Measurements from ENCODE around the gene TCEAL9. TPM values are rescaled to one million over a fixed set of nuclear protein-coding genes. Genes with fewer than 3 reads are reported as not detected.
"Not testable (repeated sequence)": the region's sequence is repeated elsewhere in the genome, so short reads cannot be mapped to it uniquely, and the experiment has no call there.

The TCEAL9 gene
- total RNA-seq, 1 donor from 2014 or later = 23.7 TPM

- intact Hi-C loops (cut with micrococcal nuclease) = no loop called here
These were observed 28.4 kb downstream of the TCEAL9 start for GRCh38 chrX:103384672-103385071.

DNA sequence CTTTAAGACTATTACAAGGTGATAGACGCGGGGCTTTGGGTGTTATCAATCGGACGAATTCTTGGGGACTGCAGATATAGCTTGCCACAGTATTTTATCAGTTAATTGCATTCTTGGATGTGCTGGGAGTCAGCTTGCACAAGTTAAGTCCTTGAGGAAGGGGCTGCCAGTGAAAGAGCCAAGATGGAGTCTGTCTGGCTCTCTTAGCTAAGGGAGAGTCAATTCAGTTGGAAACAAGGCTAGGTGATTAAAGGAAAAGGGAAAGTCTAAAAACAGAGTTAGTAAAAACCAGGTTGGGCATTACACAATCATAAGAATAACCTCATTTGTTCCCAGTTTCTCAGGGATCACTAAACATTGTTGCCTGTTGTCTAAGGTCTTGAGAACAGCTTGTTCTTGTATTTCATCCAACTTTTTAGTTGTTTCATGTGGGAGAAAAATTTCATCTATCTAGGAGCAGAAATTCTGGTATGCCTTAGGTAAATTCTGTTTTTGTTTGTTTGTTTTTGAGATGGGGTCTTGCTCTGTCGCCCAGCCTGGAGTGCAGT lies 29.1 kb downstream of the TCEAL9 start:
- DNase-seq; H3K27ac ChIP-seq (replicated peaks): not testable (repeated sequence)

More at GRCh38 chrX:103384672-103385071, 28.4 kb downstream of the TCEAL9 start:
- Histone ChIP-seq H3K9me3 (replicated peaks) (no peaks in the 10 kb centered on the region), H3K36me3 (no peaks in the 10 kb centered on the region), H3K4me1 (no peaks in the 10 kb centered on the region), H3K27me3 (ENCODE audit: low read depth) (no peaks in the 10 kb centered on the region), H3K4me3 (no peak overlapping the region), H3K27ac (replicated peaks) (no peak overlapping the region)
- TF ChIP-seq, protein P1, sequence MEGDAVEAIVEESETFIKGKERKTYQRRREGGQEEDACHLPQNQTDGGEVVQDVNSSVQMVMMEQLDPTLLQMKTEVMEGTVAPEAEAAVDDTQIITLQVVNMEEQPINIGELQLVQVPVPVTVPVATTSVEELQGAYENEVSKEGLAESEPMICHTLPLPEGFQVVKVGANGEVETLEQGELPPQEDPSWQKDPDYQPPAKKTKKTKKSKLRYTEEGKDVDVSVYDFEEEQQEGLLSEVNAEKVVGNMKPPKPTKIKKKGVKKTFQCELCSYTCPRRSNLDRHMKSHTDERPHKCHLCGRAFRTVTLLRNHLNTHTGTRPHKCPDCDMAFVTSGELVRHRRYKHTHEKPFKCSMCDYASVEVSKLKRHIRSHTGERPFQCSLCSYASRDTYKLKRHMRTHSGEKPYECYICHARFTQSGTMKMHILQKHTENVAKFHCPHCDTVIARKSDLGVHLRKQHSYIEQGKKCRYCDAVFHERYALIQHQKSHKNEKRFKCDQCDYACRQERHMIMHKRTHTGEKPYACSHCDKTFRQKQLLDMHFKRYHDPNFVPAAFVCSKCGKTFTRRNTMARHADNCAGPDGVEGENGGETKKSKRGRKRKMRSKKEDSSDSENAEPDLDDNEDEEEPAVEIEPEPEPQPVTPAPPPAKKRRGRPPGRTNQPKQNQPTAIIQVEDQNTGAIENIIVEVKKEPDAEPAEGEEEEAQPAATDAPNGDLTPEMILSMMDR (IDR thresholded peaks at IDR 0.05; ENCODE audit: borderline replicate concordance) = no peak
- no peak for DNase-seq

GRCh38 chrX:103386332-103386731 lies 30.0 kb downstream of the TCEAL9 start:
- no peak for DNase-seq
- no peak overlapping the region for H3K27ac ChIP-seq (replicated peaks)
- H3K36me3 ChIP-seq = no peaks in the 10 kb centered on the region
- H3K27me3 ChIP-seq (ENCODE audit: low read depth) = no peaks in the 10 kb centered on the region
- intact Hi-C loops (cut with micrococcal nuclease) = no loop called here
- no peak overlapping the region for H3K4me3 ChIP-seq
- TF ChIP-seq, protein P1 (IDR thresholded peaks at IDR 0.05; ENCODE audit: borderline replicate concordance) = no peak
- no peaks in the 10 kb centered on the region for H3K4me1 ChIP-seq
- H3K9me3 ChIP-seq (replicated peaks) = no peaks in the 10 kb centered on the region

More for the DNA sequence above, 29.1 kb downstream of the TCEAL9 start:
- H3K4me3 ChIP-seq; H3K9me3 ChIP-seq (replicated peaks); intact Hi-C loops (cut with micrococcal nuclease); H3K36me3 ChIP-seq; H3K27me3 ChIP-seq (ENCODE audit: low read depth); H3K4me1 ChIP-seq: not testable (repeated sequence)

- no peaks in the 10 kb centered on the region for H3K4me1 ChIP-seq
- no peak overlapping the region for H3K4me3 ChIP-seq
- intact Hi-C loops (cut with micrococcal nuclease) = no loop called here
- no peak overlapping the region for H3K27ac ChIP-seq (replicated peaks)
- no peak for DNase-seq
- H3K9me3 ChIP-seq (replicated peaks) = no peaks in the 10 kb centered on the region
- TF ChIP-seq, protein P1 (IDR thresholded peaks at IDR 0.05; ENCODE audit: borderline replicate concordance) = no peak
- H3K36me3 ChIP-seq = no peaks in the 10 kb centered on the region
- H3K27me3 ChIP-seq (ENCODE audit: low read depth) = no peaks in the 10 kb centered on the region
These were observed 37.2 kb downstream of the TCEAL9 start for GRCh38 chrX:103393487-103393886.

DNA sequence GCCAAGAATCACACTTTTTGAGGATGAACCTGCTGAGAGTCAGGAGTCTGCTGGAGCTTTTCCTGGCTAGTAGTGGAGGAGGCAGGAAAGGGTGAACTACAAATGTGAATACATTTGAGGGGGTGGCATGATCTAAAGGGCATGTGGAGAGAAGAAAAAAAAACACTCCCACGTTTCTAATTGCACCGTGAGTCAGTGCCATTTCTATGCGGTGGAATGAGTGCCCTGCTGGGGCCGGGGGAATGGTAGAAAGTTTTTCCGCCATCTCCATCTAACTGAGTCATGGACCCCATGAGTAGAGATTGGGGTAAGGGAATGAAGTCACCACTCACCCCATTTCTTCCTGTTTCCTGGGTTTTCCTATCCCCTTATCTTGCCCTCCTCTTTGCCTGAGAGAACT lies 39.9 kb downstream of the TCEAL9 start:
- H3K4me3 ChIP-seq = no peak overlapping the region
- H3K4me1 ChIP-seq = no peaks in the 10 kb centered on the region
- H3K36me3 ChIP-seq = no peaks in the 10 kb centered on the region
- H3K9me3 ChIP-seq (replicated peaks) = no peaks in the 10 kb centered on the region
- no peak overlapping the region for H3K27ac ChIP-seq (replicated peaks)
- H3K27me3 ChIP-seq (ENCODE audit: low read depth) = no peaks in the 10 kb centered on the region
- DNase-seq = no peak
- intact Hi-C loops (cut with micrococcal nuclease) = no loop called here
- TF ChIP-seq, protein P1 (IDR thresholded peaks at IDR 0.05; ENCODE audit: borderline replicate concordance) = no peak

- Histone ChIP-seq H3K36me3 (no peaks in the 10 kb centered on the region), H3K9me3 (replicated peaks) (no peaks in the 10 kb centered on the region), H3K4me1 (no peaks in the 10 kb centered on the region), H3K27me3 (ENCODE audit: low read depth) (no peaks in the 10 kb centered on the region), H3K4me3 (no peak overlapping the region), H3K27ac (replicated peaks) (no peak overlapping the region)
- TF ChIP-seq, protein P1 (IDR thresholded peaks at IDR 0.05; ENCODE audit: borderline replicate concordance) = no peak
- intact Hi-C loops (cut with micrococcal nuclease) = no loop called here
- no peak for DNase-seq
These were observed 40.4 kb downstream of the TCEAL9 start for GRCh38 chrX:103396660-103397059.

All from left ventricle myocardium inferior (tissue), 1 donor.